Gastrocnemius medialis (tissue), 4 donors: ENCODE measurements around the gene MKRN2OS. TPM values are rescaled to one million over a fixed set of nuclear protein-coding genes. Genes with fewer than 3 reads are reported as not detected.

Experiments used
- ATAC-seq, 2 donors: fragments of 150-250 bp; one replicate each; pipeline ENCODE4 v1.9.1; 2016
- DNase-seq, 2 donors: peaks; one replicate each; pipeline ENCODE4 v3.0.0-alpha.2; 2019
- H3K27ac ChIP-seq, 4 donors: fragments of 200-600 bp; sonication (generic); 1 replicate in 1 of 4; 2 replicates in 3 of 4; pipeline ENCODE4 v1.5.1; 2016 to 2018; ENCODE audit warnings: mild to moderate bottlenecking in 2 of 4, moderate library complexity in 1 of 4
- H3K27me3 ChIP-seq, 3 donors: fragments of 200-600 bp; sonication (generic) in 2 of 3; 1 replicate in 1 of 3; 2 replicates in 2 of 3; pipeline versions ENCODE4 v1.5.1 to v1.6.0; 2016 to 2019; ENCODE audit warnings: mild to moderate bottlenecking in 1 of 3, moderate library complexity in 1 of 3
- H3K36me3 ChIP-seq, 2 donors: fragments of 200-600 bp; sonication (generic) in 1 of 2; one replicate each; pipeline ENCODE4 v1.5.1; 2017 to 2018
- H3K4me1 ChIP-seq, 2 donors: fragments of 200-600 bp; sonication (generic) in 1 of 2; one replicate each; pipeline ENCODE4 v1.5.1; 2016 to 2017; ENCODE audit warnings: mild to moderate bottlenecking in 2 of 2
- H3K4me3 ChIP-seq, 4 donors: fragments of 200-600 bp; sonication (generic) in 3 of 4; 1 replicate in 1 of 4; 2 replicates in 3 of 4; pipeline ENCODE4 v1.5.1; 2016 to 2019; ENCODE audit warnings: mild to moderate bottlenecking in 2 of 4
- H3K9me3 ChIP-seq, 3 donors: fragments of 200-600 bp; sonication (generic) in 2 of 3; 1 replicate in 1 of 3; 2 replicates in 2 of 3; pipeline ENCODE4 v1.5.1; 2016 to 2019
- POLR2A ChIP-seq, 2 donors: fragments of 450-650 bp; IDR thresholded peaks; one replicate each; pipeline ENCODE4 v1.6.1; 2017; ENCODE audit warnings: antibody characterized with exemption in 2 of 2, mild to moderate bottlenecking in 2 of 2, moderate library complexity in 2 of 2
- in situ Hi-C, 4 donors: fragments of 200-750 bp; cut with MboI; loops; one replicate each; pipeline versions ENCODE4 v1.15.0 to v1.8.0; 2017; ENCODE audit warnings: low sequenced_read_pairs in 4 of 4
- intact Hi-C: fragments of 100-400 bp; cut with DNase I; formaldehyde crosslinking; loops from one replicate; pipeline ENCODE4 v1.15.1; 2023; ENCODE audit warnings: low total_unique reads
- total RNA-seq, 4 donors: library from RNA; depleted of rRNA; stranded (reverse); fragments of >200 nt; gene quantifications; one replicate each; pipeline versions ENCODE4 v1.1.0 to v1.2.3, GENCODE V29; 2016
- TF ChIP-seq, protein P1 (sequence below), 5 experiments: fragments of 450-650 bp in 3 of 5; fragments of 200-600 bp in 2 of 5; sonication (generic) in 2 of 5; IDR thresholded peaks in 4 of 5; conservative IDR thresholded peaks in 1 of 5; 1 replicate in 4 of 5; 2 replicates in 1 of 5; pipeline ENCODE4 v1.5.1; 2016 to 2019; ENCODE audit warnings: antibody characterized with exemption in 5 of 5, mild to moderate bottlenecking in 3 of 5, moderate library complexity in 3 of 5

The MKRN2OS gene
- total RNA-seq, 4 donors from 2014 or later = 0.95 TPM; not detected in 3

DNA sequence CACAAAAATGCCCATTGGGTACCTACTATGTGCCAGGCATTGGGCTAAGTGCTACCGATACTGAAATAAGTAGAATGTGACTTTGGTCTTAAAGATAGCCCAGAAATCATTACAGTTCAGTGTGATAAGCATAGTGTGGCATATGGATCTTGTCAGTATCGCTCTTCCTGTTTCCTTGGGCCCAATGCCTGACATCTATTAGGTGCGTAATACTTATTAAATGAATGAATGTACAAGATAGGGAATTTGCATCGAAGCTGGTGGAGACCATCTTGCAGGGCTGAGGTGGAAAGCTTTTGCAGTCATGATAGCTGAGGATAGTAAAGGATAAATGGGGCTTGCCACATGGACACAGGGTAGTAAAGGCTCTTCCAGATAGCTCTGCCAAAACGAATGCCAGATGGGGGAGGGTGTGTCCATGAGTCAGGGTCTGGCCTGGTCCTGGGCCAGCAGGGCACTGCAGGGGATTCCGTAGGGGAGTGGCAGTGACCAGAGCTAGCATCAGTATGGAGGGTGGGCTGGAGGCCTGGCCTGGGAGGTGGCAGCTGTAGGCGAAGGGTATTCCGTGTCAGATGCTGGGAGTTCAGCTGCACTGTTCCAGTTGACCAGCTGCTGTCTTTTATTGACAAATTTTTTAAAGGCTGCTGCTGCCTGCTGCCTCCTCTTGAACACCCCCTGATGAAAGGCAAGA, 37.6 kb downstream of the MKRN2OS start:
- DNase-seq (peak in 1 of 2 donors; percentile 34), ATAC-seq (peak; percentile 41 to 80)
- intact Hi-C loops (no loop called here), in situ Hi-C loops (no loop called here)
- Histone ChIP-seq H3K36me3 (peaks cover 0 to 32% of the 10 kb centered on the region in 2 donors), H3K27ac (peak overlapping the region; percentile 69 to 81 (median 70)), H3K27me3 (no peaks in the 10 kb centered on the region), H3K9me3 (no peaks in the 10 kb centered on the region), H3K4me3 (no peak overlapping the region), H3K4me1 (peaks cover 14% of the 10 kb centered on the region in 2 donors)
- TF ChIP-seq POLR2A (IDR thresholded peaks at IDR 0.05) = no peak
- TF ChIP-seq, protein P1, sequence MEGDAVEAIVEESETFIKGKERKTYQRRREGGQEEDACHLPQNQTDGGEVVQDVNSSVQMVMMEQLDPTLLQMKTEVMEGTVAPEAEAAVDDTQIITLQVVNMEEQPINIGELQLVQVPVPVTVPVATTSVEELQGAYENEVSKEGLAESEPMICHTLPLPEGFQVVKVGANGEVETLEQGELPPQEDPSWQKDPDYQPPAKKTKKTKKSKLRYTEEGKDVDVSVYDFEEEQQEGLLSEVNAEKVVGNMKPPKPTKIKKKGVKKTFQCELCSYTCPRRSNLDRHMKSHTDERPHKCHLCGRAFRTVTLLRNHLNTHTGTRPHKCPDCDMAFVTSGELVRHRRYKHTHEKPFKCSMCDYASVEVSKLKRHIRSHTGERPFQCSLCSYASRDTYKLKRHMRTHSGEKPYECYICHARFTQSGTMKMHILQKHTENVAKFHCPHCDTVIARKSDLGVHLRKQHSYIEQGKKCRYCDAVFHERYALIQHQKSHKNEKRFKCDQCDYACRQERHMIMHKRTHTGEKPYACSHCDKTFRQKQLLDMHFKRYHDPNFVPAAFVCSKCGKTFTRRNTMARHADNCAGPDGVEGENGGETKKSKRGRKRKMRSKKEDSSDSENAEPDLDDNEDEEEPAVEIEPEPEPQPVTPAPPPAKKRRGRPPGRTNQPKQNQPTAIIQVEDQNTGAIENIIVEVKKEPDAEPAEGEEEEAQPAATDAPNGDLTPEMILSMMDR (IDR thresholded peaks at IDR 0.05 in 4 of 5, conservative IDR thresholded peaks at IDR 0.05 in 1 of 5) = no peak

DNA sequence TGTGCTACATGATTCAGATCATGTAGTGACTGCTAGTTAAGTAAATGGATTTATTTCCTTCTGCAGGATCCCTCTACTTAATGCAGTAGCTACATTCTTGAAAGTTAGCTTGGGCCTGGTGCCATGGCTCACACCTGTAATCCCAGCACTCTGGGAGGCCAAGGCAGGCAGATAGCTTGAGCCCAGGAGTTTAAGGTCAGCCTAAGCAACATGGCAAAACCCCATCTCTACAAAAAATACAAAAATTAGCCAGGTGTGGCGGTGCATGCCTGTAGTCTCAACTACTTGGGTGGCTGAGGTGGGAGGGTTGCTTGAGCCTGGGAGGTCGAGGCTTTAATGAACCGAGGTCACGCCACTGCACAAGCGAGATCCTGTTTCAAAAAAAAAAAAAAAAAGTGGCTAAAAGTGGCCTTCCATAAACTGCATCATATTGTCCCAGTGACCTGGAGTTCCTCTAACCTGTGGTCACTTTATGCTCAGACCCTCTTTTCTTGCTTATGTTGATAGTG, 39.0 kb downstream of the MKRN2OS start:
- no peak overlapping the region for H3K27ac ChIP-seq
- H3K9me3 ChIP-seq = no peaks in the 10 kb centered on the region
- no peak for ATAC-seq
- H3K27me3 ChIP-seq = no peaks in the 10 kb centered on the region
- no peak for DNase-seq
- H3K4me1 ChIP-seq = peaks cover 14% of the 10 kb centered on the region in 2 donors
- H3K36me3 ChIP-seq = peaks cover 0 to 35% of the 10 kb centered on the region in 2 donors
- intact Hi-C loops (no loop called here), in situ Hi-C loops (no loop called here)
- H3K4me3 ChIP-seq = no peak overlapping the region
- TF ChIP-seq, protein P1 (IDR thresholded peaks at IDR 0.05 in 4 of 5, conservative IDR thresholded peaks at IDR 0.05 in 1 of 5) = no peak
- no peak for TF ChIP-seq POLR2A (IDR thresholded peaks at IDR 0.05)

DNA sequence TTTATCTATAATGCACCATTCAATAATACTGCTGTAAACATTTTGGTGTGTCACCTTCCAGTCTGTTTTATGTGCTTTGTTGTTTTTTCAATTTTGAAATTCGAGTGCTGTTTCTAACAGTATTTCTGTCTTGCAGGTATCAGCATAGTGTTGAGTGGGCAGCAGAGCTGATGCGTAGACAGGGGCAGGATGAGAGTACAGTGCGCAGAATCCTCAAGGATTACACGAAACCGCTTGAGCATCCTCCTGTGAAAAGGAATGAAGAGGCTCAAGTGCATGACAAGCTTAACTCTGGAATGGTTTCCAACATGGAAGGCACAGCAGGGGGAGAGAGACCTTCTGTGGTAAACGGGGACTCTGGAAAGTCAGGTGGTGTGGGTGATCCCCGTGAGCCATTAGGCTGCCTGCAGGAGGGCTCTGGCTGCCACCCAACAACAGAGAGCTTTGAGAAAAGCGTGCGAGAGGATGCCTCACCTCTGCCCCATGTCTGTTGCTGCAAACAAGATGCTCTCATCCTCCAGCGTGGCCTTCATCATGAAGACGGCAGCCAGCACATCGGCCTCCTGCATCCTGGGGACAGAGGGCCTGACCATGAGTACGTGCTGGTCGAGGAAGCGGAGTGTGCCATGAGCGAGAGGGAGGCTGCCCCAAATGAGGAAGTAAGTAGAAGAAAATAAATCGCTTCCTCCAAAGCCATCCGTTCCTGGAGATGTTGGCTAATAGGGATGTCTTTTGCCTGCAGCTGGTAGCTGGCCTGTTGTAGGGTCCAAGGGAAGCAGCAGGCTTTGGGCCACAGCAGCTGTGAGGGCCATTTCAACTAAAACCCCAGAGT, 42.0 kb downstream of the MKRN2OS start:
- in situ Hi-C loops = no loop called here
- DNase-seq = no peak

DNA sequence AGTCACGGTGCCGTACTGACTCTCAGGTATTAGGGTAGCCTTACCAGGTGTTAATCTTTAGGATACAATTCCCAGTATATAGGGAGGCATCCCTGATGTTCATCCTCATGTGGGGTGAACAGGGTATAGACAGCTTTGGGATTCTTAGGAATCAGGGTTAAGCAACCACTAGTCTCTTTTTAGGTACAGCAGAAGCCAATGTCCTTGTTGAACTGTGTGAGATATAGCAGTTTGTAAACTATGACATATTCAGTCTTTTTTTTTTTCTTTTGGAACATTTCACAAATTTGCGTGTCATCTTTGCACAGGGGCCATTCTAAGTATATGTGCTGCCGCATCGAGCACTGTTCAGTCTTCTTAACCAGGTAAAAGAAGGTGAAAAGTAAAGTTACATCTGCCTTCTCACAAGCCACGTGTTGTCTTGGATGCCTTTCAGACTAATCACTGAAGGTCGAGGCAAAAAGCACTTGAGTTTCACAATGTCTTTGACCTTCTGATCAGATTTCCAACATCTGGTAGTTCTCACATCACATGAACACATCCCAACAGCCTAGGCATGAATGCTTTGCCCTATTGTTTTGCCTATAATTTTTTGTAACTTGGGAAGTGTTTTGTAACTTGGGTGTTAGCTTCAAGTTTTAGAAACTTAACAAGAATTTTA, 43.8 kb downstream of the MKRN2OS start:
- ATAC-seq (peak in 1 of 2 donors; percentile 29), DNase-seq (no peak)
- H3K9me3 ChIP-seq = no peaks in the 10 kb centered on the region
- TF ChIP-seq, protein P1 (IDR thresholded peaks at IDR 0.05 in 4 of 5, conservative IDR thresholded peaks at IDR 0.05 in 1 of 5) = no peak
- TF ChIP-seq POLR2A (IDR thresholded peaks at IDR 0.05) = no peak
- no peaks in the 10 kb centered on the region for H3K4me1 ChIP-seq
- no peaks in the 10 kb centered on the region for H3K27me3 ChIP-seq
- intact Hi-C loops = no loop called here
- no peak overlapping the region for H3K4me3 ChIP-seq
- in situ Hi-C loops = no loop called here
- no peak overlapping the region for H3K27ac ChIP-seq
- H3K36me3 ChIP-seq = peaks cover 0 to 73% of the 10 kb centered on the region in 2 donors

More for the DNA sequence above, 42.0 kb downstream of the MKRN2OS start:
- Histone ChIP-seq H3K36me3 (peaks cover 0 to 56% of the 10 kb centered on the region in 2 donors), H3K4me3 (no peak overlapping the region), H3K27ac (no peak overlapping the region), H3K27me3 (no peaks in the 10 kb centered on the region), H3K4me1 (peaks cover 7 to 10% of the 10 kb centered on the region in 2 donors), H3K9me3 (no peaks in the 10 kb centered on the region)
- TF ChIP-seq POLR2A (IDR thresholded peaks at IDR 0.05) = no peak
- TF ChIP-seq, protein P1 (IDR thresholded peaks at IDR 0.05 in 4 of 5, conservative IDR thresholded peaks at IDR 0.05 in 1 of 5) = no peak
- intact Hi-C loops = no loop called here
- ATAC-seq = no peak
